D341Med (cell line): Measurements from ENCODE around the gene SPATA31E1.
"Not testable (repeated sequence)": the region's sequence is repeated elsewhere in the genome, so short reads cannot be mapped to it uniquely, and the experiment has no call there.

ENCODE experiments used
- DNase-seq: peaks from one replicate; pipeline ENCODE4 v3.0.0; 2012; ENCODE audit warnings: low spot score

The SPATA31E1 gene

GRCh38 chr9:87882627-87883026 lies at the start of gene SPATA31E1:
Gene SPATA31E1, plus strand, starts transcription at chr9:87882877. Its CDS starts 15 bp downstream, at chr9:87882892.
- DNase-seq: no peak

- DNase-seq: no peak
Measured at GRCh38 chr9:87834357-87834756, 48.3 kb upstream of the SPATA31E1 start.

GRCh38 chr9:87836536-87836935 lies 46.1 kb upstream of the SPATA31E1 start:
- no peak for DNase-seq

GRCh38 chr9:87836951-87837705 lies 45.5 kb upstream of the SPATA31E1 start:
- no peak for DNase-seq

GRCh38 chr9:87840134-87840533 lies 42.5 kb upstream of the SPATA31E1 start:
- DNase-seq: no peak

GRCh38 chr9:87842878-87843585 lies 39.6 kb upstream of the SPATA31E1 start:
- DNase-seq: no peak

GRCh38 chr9:87844506-87844905 lies 38.2 kb upstream of the SPATA31E1 start:
- no peak for DNase-seq

GRCh38 chr9:87847817-87848216 lies 34.9 kb upstream of the SPATA31E1 start:
- not testable (repeated sequence) for DNase-seq

- no peak for DNase-seq
Measured at GRCh38 chr9:87849144-87849758, 33.4 kb upstream of the SPATA31E1 start.

- no peak for DNase-seq
Measured at GRCh38 chr9:87850391-87850790, 32.3 kb upstream of the SPATA31E1 start.

- not testable (repeated sequence) for DNase-seq
Measured at GRCh38 chr9:87851186-87851585, 31.5 kb upstream of the SPATA31E1 start.

- DNase-seq: no peak
Measured at GRCh38 chr9:87853302-87853701, 29.4 kb upstream of the SPATA31E1 start.

GRCh38 chr9:87853876-87854579 lies 28.6 kb upstream of the SPATA31E1 start:
- peak; percentile 41 for DNase-seq

GRCh38 chr9:87854580-87854955 lies 28.1 kb upstream of the SPATA31E1 start:
- no peak for DNase-seq

- DNase-seq: no peak
Measured at GRCh38 chr9:87855061-87855460, 27.6 kb upstream of the SPATA31E1 start.

GRCh38 chr9:87857141-87857947 lies 25.3 kb upstream of the SPATA31E1 start:
- DNase-seq: no peak

GRCh38 chr9:87857948-87858335 lies 24.7 kb upstream of the SPATA31E1 start:
- DNase-seq: no peak

- DNase-seq: no peak
Measured at GRCh38 chr9:87859137-87859536, 23.5 kb upstream of the SPATA31E1 start.

- DNase-seq: no peak
Measured at GRCh38 chr9:87859786-87860185, 22.9 kb upstream of the SPATA31E1 start.

- no peak for DNase-seq
Measured at GRCh38 chr9:87861332-87861731, 21.3 kb upstream of the SPATA31E1 start.

GRCh38 chr9:87862536-87863268 lies 20.0 kb upstream of the SPATA31E1 start:
- no peak for DNase-seq
